Rectal smooth muscle tissue (tissue), 1 donor: ENCODE measurements around the gene TUBA8.
"Not testable (repeated sequence)": the region's sequence is repeated elsewhere in the genome, so short reads cannot be mapped to it uniquely, and the experiment has no call there.

Experiments used
- H3K27ac ChIP-seq: one replicate; pipeline ENCODE4 v1.7.0; 2013; ENCODE audit warnings: low read depth, low read length, inconsistent platforms
- H3K27me3 ChIP-seq: one replicate; pipeline ENCODE4 v1.7.0; 2013; ENCODE audit warnings: low read length; ENCODE audit not compliant: control insufficient read depth, insufficient read depth
- H3K36me3 ChIP-seq: one replicate; pipeline ENCODE4 v1.7.0; 2013; ENCODE audit warnings: low read length; ENCODE audit not compliant: control insufficient read depth, insufficient read depth
- H3K4me1 ChIP-seq: one replicate; pipeline ENCODE4 v1.7.0; 2013; ENCODE audit warnings: low read length; ENCODE audit not compliant: control insufficient read depth, insufficient read depth
- H3K4me3 ChIP-seq: one replicate; pipeline ENCODE4 v1.7.0; 2013; ENCODE audit warnings: low read length
- H3K9ac ChIP-seq: one replicate; pipeline ENCODE4 v1.7.0; 2013; ENCODE audit warnings: low read length

Gene TUBA8

DNA sequence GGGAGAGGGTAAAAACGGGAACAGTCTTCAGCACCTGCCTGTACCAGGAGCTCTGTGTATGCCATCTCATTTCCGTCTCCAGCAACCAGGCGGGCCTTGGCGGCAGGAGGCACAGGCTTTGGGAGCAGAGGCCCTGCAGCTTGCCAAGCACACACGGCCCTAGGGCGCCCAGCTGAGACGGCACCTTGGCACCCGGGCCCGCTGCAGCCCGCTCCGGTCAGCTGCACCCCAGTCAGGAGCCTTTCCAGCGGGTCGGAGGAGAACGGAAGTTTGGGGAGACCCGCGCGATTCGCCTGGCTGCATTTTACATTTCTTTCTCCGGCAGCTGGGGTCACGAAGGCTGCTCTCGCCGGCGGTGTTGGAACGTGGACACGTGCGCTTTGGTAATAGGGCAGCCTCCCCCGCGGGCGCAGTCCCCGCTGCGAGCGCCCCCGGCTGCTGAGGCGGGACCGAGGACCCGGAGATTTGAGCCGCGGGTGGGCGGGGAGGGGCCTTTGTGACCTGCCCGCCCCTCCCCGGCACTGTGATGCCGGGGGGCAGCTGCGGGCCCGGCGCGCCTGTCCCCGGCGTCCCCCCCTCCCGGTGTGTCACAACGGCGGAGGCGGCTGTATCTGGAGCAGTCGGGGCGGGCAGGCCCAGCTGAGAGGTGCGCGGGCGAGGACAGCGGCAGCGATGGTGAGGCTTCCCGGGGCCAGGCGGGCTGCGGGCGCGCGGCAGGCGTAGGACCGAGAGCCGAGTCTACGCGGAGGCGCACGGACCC lies at the start of gene TUBA8:
Gene TUBA8, plus strand, starts transcription at position 616 of the 760 bp plus-strand sequence. Its CDS starts 57 bp downstream, at position 673.
- Histone ChIP-seq H3K4me1 (no peaks in the 10 kb centered on the region), H3K9ac (no peak within 1 kb of the TSS), H3K27ac (no peak within 1 kb of the TSS), H3K27me3 (peaks cover 12% of the 10 kb centered on the region), H3K4me3 (peak within 1 kb of the TSS; percentile 5), H3K36me3 (no peaks in the 10 kb centered on the region)

DNA sequence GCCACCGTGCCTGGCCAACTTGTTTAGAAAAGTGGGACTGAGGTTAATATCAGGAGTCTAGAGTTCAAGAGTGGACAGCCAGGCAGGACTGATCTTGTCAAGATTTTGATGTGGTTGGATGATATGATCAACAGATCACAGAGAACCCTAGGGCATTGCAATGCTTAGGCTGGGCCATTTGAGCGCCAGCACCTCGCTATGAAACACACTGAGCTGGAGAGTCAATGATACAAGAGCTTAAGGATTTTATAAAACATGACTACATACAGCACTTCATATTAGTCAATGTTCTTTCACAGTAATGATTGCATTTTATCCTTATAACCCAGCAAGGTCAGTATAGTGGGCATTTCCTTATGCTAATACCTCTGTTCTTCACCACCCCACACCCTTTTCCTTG lies 48.2 kb upstream of the TUBA8 start:
- H3K36me3 ChIP-seq = no peaks in the 10 kb centered on the region
- peaks cover 35% of the 10 kb centered on the region for H3K4me1 ChIP-seq
- no peak overlapping the region for H3K27ac ChIP-seq
- no peak overlapping the region for H3K4me3 ChIP-seq
- H3K27me3 ChIP-seq = no peaks in the 10 kb centered on the region
- H3K9ac ChIP-seq = no peak overlapping the region

DNA sequence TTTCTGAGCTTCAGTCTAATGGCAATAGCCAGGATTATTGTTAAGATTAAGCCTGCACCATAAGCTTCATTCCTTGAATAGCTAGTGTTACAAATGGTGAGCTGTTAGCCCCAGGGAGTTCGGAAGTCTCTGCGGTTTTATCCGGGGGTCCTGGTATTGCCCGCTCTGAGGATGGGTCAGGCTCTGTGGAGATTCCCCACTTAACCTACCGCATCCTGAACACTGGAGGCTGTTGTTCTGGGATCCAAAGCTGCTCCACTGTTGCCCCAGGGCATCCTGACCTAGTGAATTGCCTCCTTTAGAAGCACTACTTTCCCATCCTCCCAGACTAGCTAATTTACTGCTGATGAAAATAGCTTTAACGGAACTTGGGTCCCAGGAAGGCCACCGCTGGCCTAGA lies 47.3 kb upstream of the TUBA8 start:
- Histone ChIP-seq H3K27me3 (no peaks in the 10 kb centered on the region), H3K4me3 (no peak overlapping the region), H3K4me1 (peaks cover 33% of the 10 kb centered on the region), H3K36me3 (no peaks in the 10 kb centered on the region), H3K27ac (no peak overlapping the region), H3K9ac (no peak overlapping the region)

DNA sequence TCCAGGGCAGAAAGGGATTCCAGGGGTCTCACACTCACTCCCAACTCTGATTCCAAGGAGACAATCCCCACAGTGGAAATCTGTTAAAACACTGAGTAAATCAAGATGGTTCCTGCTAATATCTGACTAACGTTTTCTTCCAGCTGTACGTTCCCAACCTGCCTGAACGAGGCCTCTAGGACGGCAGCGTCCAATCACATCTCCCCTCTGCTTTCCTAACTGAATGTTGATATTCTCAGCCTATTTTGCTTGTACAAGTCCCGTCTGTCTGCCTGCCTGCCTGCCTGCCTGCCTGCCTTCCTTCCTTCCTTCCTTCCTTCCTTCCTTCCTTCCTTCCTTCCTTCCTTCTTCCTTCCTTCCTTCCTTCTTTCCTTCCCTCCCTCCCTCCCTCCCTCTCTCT lies 46.9 kb upstream of the TUBA8 start:
- H3K36me3 ChIP-seq, H3K27me3 ChIP-seq, H3K9ac ChIP-seq, H3K27ac ChIP-seq, H3K4me3 ChIP-seq: not testable (repeated sequence)
- peaks cover 32% of the 10 kb centered on the region for H3K4me1 ChIP-seq

DNA sequence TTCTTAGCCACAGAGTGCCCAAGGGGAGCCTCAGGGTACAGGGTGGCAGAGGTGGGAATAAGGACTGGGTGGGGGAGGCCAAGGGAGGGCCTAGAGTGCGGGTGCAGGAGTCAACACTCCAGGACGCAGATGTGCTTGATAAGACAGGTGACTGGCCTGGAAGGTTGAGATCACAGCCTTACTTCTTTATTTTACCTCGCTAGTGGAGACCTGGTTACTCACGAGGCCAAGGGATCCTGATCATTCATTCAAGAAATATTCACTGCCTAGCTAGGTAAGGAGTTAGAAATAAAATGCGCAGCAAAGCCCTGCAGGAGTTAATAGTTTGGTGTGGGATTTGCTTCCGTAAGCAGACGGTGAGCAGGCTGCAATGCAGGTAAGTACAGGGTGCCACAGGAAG lies 46.0 kb upstream of the TUBA8 start:
- no peaks in the 10 kb centered on the region for H3K27me3 ChIP-seq
- no peak overlapping the region for H3K4me3 ChIP-seq
- H3K9ac ChIP-seq = no peak overlapping the region
- H3K4me1 ChIP-seq = peaks cover 34% of the 10 kb centered on the region
- no peaks in the 10 kb centered on the region for H3K36me3 ChIP-seq
- no peak overlapping the region for H3K27ac ChIP-seq

DNA sequence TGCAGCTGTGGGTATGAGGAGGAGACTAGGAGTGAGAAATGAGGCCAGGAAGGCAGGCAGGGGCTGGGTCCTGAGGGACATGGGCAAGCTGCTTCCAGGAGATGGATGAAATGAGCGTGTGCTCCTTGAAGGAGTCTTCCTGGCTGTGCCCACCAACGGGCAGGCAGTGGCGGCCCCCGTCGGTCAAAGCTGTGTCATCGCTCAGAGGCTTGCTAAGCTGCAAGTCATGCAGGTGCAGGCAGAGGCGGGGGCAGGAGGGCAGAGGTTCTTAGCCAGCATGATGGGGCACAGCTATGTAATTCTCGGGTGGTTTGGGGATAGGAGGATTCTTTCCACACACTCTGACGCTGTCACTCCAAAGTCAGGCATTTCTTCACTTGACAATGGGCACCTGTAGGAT lies 45.4 kb upstream of the TUBA8 start:
- Histone ChIP-seq H3K27ac (no peak overlapping the region), H3K4me1 (peaks cover 31% of the 10 kb centered on the region)

DNA sequence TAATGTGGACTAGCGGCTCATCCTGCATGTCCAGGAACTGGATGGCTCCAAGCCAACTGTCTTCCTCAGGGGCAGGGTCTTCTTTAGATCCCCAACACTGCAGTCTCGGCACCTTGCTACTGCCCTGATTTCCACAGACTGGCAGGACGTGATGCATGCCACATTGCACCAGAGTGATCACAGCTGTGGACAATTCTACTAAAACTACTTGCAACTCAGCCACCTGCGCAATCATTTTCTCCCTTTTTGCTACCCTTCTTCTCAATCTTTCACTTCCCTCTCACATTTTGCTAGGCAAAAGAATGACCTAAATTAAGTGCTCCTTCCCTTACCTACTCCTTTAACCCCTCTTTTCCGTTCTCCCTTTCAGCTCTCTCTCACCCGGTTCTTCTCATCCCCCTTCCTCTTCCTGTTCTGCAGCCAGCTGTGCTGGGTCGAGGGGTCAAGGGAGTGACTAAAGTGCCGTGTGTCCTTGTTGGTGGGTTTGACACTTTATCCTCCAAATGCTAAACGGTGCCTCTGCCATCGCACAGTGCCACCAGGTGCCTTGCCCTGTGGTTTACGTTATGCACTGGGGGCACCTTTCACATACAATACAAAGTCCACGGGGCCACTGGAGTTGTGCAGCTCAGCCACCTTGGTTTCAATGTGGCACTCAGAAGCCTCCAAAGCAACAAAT lies 44.3 kb upstream of the TUBA8 start:
- Histone ChIP-seq H3K4me3 (no peak overlapping the region), H3K9ac (no peak overlapping the region), H3K36me3 (no peaks in the 10 kb centered on the region), H3K27me3 (no peaks in the 10 kb centered on the region), H3K27ac (peak overlapping the region; percentile 95), H3K4me1 (peaks cover 26% of the 10 kb centered on the region)

More for the DNA sequence above, 45.4 kb upstream of the TUBA8 start:
- H3K9ac ChIP-seq = no peak overlapping the region
- H3K4me3 ChIP-seq = no peak overlapping the region
- no peaks in the 10 kb centered on the region for H3K36me3 ChIP-seq
- H3K27me3 ChIP-seq = no peaks in the 10 kb centered on the region

DNA sequence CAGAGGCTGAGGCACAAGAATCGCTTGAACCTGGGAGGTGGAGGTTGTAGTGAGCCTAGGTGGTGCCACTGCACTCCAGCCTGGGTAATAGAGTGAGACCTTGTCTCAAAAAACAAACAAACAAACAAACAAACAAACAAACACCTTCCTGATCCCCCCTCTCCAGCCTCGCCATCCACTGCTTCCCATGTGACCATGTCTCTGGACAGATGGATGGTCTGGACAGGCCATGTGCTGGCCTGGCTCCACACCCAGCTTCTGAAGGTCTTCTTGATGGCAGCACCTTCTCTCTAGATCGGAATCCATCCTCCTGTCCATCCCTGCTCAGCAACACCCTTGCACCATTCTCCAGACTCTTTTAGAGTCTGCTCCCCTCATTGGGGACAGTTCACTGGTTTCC lies 43.5 kb upstream of the TUBA8 start:
- peaks cover 24% of the 10 kb centered on the region for H3K4me1 ChIP-seq
- no peak overlapping the region for H3K9ac ChIP-seq
- no peaks in the 10 kb centered on the region for H3K36me3 ChIP-seq
- H3K27ac ChIP-seq = peak overlapping the region; percentile 95
- H3K27me3 ChIP-seq = no peaks in the 10 kb centered on the region
- no peak overlapping the region for H3K4me3 ChIP-seq

DNA sequence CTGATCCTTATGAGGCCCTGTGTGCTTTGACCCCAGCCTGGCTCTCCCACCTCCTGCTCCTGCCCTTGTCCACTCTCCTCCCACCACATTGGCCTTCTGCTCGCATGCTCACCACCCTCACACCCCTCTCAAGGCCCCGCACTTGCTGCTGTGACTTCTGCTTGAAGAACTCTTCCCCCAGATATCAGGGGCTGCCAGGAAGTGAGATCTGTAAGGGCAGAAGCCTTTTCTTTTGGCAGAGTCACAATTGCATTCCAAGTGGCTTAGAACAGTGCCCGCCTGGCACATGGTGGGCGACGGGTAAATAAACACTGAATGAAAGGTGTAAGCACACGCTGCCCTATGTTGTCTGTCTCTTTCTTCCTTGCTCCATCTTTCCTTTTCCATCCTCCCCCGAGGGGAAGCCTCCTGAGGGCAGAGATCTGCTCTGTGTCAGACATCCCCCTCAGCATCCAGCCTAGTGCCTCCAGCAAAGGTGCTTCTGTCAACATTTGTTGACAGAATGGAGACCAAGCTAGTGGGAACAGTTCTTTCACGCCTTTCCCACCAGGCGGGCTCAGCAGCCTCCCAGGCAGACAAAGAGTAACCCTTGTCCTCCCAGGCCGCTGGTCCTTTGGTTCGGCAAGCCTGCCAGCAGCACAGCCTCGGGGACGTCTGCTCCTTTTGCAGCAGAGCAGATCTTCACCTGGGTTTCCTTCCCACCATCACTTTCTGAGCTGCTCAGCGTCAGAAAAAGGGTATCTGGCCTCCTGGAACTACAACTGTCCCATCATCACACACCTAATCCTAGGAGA lies 42.9 kb upstream of the TUBA8 start:
- H3K4me1 ChIP-seq = peaks cover 24% of the 10 kb centered on the region
- no peaks in the 10 kb centered on the region for H3K36me3 ChIP-seq
- H3K27me3 ChIP-seq = no peaks in the 10 kb centered on the region
- peak overlapping the region; percentile 95 for H3K27ac ChIP-seq
- H3K9ac ChIP-seq = peak overlapping the region; percentile 3
- peak overlapping the region; percentile 31 for H3K4me3 ChIP-seq

DNA sequence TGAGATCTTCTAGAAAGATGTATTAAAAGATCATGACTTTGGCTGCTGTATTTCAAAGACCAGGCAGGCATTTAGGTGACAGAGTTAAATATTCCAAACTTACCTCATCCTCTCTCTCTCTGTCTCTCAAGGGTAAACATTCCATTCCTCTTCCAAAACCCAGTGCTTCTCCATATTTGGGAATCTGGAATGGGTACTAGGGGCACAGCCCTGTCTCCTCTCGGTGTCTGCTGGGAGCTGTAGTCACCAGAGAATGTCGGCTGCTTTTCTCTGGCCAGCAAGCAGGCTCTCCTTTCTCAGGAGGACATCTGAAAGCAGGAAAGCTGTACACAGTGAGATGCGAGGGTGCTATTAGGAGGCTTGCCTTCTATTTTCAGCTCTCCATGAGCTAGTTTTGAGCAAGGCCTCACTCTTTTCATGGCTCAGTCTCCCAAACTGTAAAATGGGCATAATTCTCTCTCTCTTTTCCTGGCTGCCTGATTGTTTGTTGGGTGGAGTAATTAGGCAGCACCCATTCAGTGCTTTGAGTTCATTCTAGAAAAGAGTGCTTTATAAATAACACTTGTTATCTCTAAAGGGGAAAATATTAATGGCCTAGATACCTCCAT lies 42.1 kb upstream of the TUBA8 start:
- Histone ChIP-seq H3K4me3 (peak overlapping the region; percentile 6), H3K27me3 (no peaks in the 10 kb centered on the region), H3K9ac (no peak overlapping the region), H3K36me3 (no peaks in the 10 kb centered on the region), H3K27ac (peak overlapping the region; percentile 95), H3K4me1 (peaks cover 24% of the 10 kb centered on the region)

DNA sequence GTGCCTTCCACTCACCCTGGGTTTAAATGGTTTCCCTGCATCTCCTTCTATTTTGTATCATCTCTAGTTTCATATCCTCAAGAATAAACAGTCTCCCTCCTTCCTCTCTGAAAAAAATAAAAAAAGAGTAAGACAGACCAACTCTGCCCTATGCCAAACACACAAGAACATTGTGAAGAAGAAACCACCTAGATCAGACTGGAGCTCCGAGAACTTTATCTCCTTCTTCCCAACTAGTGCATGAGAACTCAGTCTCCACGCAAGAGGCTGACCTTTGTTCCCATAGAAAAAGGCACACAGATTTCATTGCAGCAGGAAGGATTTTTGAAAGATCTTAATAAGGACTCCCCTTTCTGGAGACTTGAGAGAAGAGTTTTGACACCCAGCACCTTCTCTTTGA lies 41.6 kb upstream of the TUBA8 start:
- Histone ChIP-seq H3K27ac (peak overlapping the region; percentile 95), H3K27me3 (no peaks in the 10 kb centered on the region), H3K4me1 (peaks cover 24% of the 10 kb centered on the region), H3K36me3 (no peaks in the 10 kb centered on the region), H3K9ac (no peak overlapping the region), H3K4me3 (no peak overlapping the region)

DNA sequence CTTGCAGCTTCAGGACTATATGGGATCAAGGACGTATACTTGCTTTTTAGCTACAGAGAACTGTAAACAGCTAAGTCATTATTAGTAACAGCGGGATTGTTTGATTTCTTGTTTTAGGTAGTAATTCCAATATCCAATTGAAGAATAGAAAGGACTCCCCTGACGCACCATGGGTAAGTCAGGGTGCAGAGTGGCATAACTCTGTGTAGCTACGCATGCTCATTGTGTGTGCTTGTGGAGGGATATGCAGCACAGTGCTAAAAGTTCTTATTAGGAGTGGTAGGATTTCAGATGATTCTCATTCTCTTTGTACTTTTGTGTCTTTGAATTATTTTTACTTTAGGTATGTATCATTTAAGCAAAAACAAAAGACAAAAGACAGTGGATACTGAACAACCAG lies 40.6 kb upstream of the TUBA8 start:
- Histone ChIP-seq H3K9ac (no peak overlapping the region), H3K4me1 (peaks cover 24% of the 10 kb centered on the region), H3K27ac (no peak overlapping the region), H3K27me3 (no peaks in the 10 kb centered on the region), H3K4me3 (no peak overlapping the region), H3K36me3 (no peaks in the 10 kb centered on the region)
